IMR-90 (cell line): ENCODE results near the gene TAS2R50. TPM values are rescaled to one million over a fixed set of nuclear protein-coding genes. Genes with fewer than 3 reads are reported as not detected.

Source experiments
- ATAC-seq: fragments of 200-7000 bp; cut with Tn5 transposase; 2 replicates; pipeline ENCODE4 v1.9.1; 2020; ENCODE audit warnings: low read depth, mild to moderate bottlenecking, moderate library complexity
- BruUV-seq: library from RNA; stranded (reverse); fragments of 400-500 nt; replicated peaks from 2 replicates; lab custom pipeline; 2021; lab: Mats Ljungman, UMichigan
- CTCF ChIA-PET: fragments of 300-600 bp; formaldehyde crosslinking; extraction: SDS; loops from one replicate; lab custom pipeline; 2021; ENCODE audit warnings: antibody characterized with exemption; lab: Yijun Ruan, JAX
- POLR2A ChIA-PET: fragments of 300-600 bp; sonication (Branson Sonifier 250); formaldehyde crosslinking; loops from one replicate; lab custom pipeline; 2022; ENCODE audit warnings: antibody characterized with exemption; ENCODE audit not compliant: unreplicated experiment; lab: Charles Lee
- DNase-seq: peaks from one replicate; pipeline ENCODE4 v3.0.0; 2013
- H2AFZ ChIP-seq: replicated peaks from 2 replicates; pipeline ENCODE3; 2013; ENCODE audit warnings: low read length, mild to moderate bottlenecking; ENCODE audit not compliant: poor library complexity
- H2AK5ac ChIP-seq: 2 replicates; pipeline ENCODE4 v1.6.1; 2013; ENCODE audit warnings: low read depth, low read length, inconsistent platforms
- H2AK9ac ChIP-seq: replicated peaks from 2 replicates; pipeline ENCODE3; 2013; ENCODE audit warnings: mild to moderate bottlenecking, low read depth, low read length, moderate library complexity; ENCODE audit not compliant: poor library complexity
- H2BK120ac ChIP-seq: 2 replicates; pipeline ENCODE4 v1.6.1; 2013; ENCODE audit warnings: low read depth, low read length, inconsistent platforms
- H2BK15ac ChIP-seq: 3 replicates; pipeline ENCODE4 v1.6.1; 2013; ENCODE audit warnings: low read depth, low read length, inconsistent platforms
- H2BK20ac ChIP-seq: 2 replicates; pipeline ENCODE4 v1.6.1; 2013; ENCODE audit warnings: low read depth, mild to moderate bottlenecking, inconsistent platforms, low read length, moderate library complexity
- H2BK5ac ChIP-seq: 2 replicates; pipeline ENCODE4 v1.6.1; 2013; ENCODE audit warnings: mild to moderate bottlenecking, low read depth, low read length, inconsistent platforms; ENCODE audit not compliant: poor library complexity, severe bottlenecking
- H3K14ac ChIP-seq: replicated peaks from 2 replicates; pipeline ENCODE4 v1.6.1; 2013; ENCODE audit warnings: low read depth, low read length, inconsistent platforms
- H3K18ac ChIP-seq: 2 replicates; pipeline ENCODE4 v1.6.1; 2013; ENCODE audit warnings: low read depth, low read length, control low read depth
- H3K23ac ChIP-seq: 2 replicates; pipeline ENCODE4 v1.6.1; 2013; ENCODE audit warnings: low read depth, low read length, inconsistent platforms
- H3K27ac ChIP-seq: 2 replicates; pipeline ENCODE4 v1.5.1; 2013; ENCODE audit warnings: mild to moderate bottlenecking, control low read depth, low read length; ENCODE audit not compliant: insufficient read depth
- H3K27me3 ChIP-seq: 2 replicates; pipeline ENCODE4 v1.6.1; 2013; ENCODE audit warnings: low read length; ENCODE audit not compliant: control insufficient read depth, insufficient read depth
- H3K36me3 ChIP-seq: 2 replicates; pipeline ENCODE4 v1.6.1; 2013; ENCODE audit warnings: low read length, mixed read lengths; ENCODE audit not compliant: control insufficient read depth, insufficient read depth
- H3K4ac ChIP-seq: 2 replicates; pipeline ENCODE4 v1.6.1; 2013; ENCODE audit warnings: low read depth, low read length, inconsistent platforms
- H3K4me1 ChIP-seq: 2 replicates; pipeline ENCODE4 v1.6.1; 2013; ENCODE audit warnings: low read length, mixed read lengths; ENCODE audit not compliant: control insufficient read depth, insufficient read depth
- H3K4me2 ChIP-seq: 2 replicates; pipeline ENCODE4 v1.6.1; 2013; ENCODE audit warnings: low read depth, mild to moderate bottlenecking, control low read depth, low read length, moderate library complexity
- H3K4me3 ChIP-seq: 2 replicates; pipeline ENCODE4 v1.5.1; 2013; ENCODE audit warnings: low read depth, mild to moderate bottlenecking, control low read depth, low read length, moderate library complexity; ENCODE audit not compliant: insufficient read depth
- H3K56ac ChIP-seq: 2 replicates; pipeline ENCODE4 v1.6.1; 2013; ENCODE audit warnings: low read length, inconsistent platforms; ENCODE audit not compliant: insufficient read depth; ENCODE audit errors: extremely low read depth
- H3K79me1 ChIP-seq, 2 experiments: 2 replicates each; pipeline ENCODE4 v1.6.1; 2013; ENCODE audit warnings: low read length in 2 of 2, inconsistent platforms in 1 of 2, low read depth in 1 of 2
- H3K9ac ChIP-seq: 2 replicates; pipeline ENCODE4 v1.6.1; 2013; ENCODE audit warnings: low read depth, low read length, control low read depth
- H3K9me1 ChIP-seq: 2 replicates; pipeline ENCODE4 v1.6.1; 2013; ENCODE audit warnings: low read length, inconsistent platforms; ENCODE audit not compliant: insufficient read depth
- H3K9me3 ChIP-seq: 2 replicates; pipeline ENCODE4 v1.6.1; 2013; ENCODE audit warnings: low read length; ENCODE audit not compliant: control insufficient read depth, insufficient read depth
- H4K20me1 ChIP-seq: 2 replicates; pipeline ENCODE4 v1.6.1; 2013; ENCODE audit warnings: low read length, inconsistent platforms; ENCODE audit not compliant: insufficient read depth
- H4K5ac ChIP-seq: 2 replicates; pipeline ENCODE4 v1.6.1; 2013; ENCODE audit warnings: mild to moderate bottlenecking, low read depth, low read length, control low read depth
- H4K8ac ChIP-seq, 2 experiments: 2 replicates each; pipeline ENCODE4 v1.6.1; 2013; ENCODE audit warnings: low read depth in 2 of 2, low read length in 2 of 2, control low read depth in 1 of 2, inconsistent platforms in 1 of 2
- H4K91ac ChIP-seq: 2 replicates; pipeline ENCODE4 v1.6.1; 2013; ENCODE audit warnings: low read depth, low read length, inconsistent platforms; ENCODE audit not compliant: insufficient read depth
- CEBPB ChIP-seq: IDR thresholded peaks from 2 replicates; pipeline ENCODE4 v1.6.1; 2012; ENCODE audit warnings: low read depth, low read length, improper control_type of control experiment
- CHD1 ChIP-seq: IDR thresholded peaks from 2 replicates; pipeline ENCODE4 v1.6.1; 2012; ENCODE audit warnings: low read depth, low read length, improper control_type of control experiment
- MAFK ChIP-seq: IDR thresholded peaks from 2 replicates; pipeline ENCODE4 v1.6.1; 2012; ENCODE audit warnings: low read depth, low read length, improper control_type of control experiment
- MXI1 ChIP-seq: IDR thresholded peaks from 2 replicates; pipeline ENCODE4 v1.6.1; 2012; ENCODE audit warnings: low read depth, mild to moderate bottlenecking, low read length, moderate library complexity, borderline replicate concordance
- POLR2A ChIP-seq: IDR thresholded peaks from 2 replicates; pipeline ENCODE4 v1.6.1; 2012; ENCODE audit warnings: mild to moderate bottlenecking, low read depth, low read length
- RCOR1 ChIP-seq: IDR thresholded peaks from 2 replicates; pipeline ENCODE4 v1.6.1; 2012; ENCODE audit warnings: mild to moderate bottlenecking, low read length, improper control_type of control experiment; ENCODE audit not compliant: insufficient replicate concordance
- RFX5 ChIP-seq: IDR thresholded peaks from 2 replicates; pipeline ENCODE4 v1.8.0; 2012; ENCODE audit warnings: low read depth, mild to moderate bottlenecking, low read length, moderate library complexity
- WGBS, 2 experiments: methylation state at CpG; one replicate each; pipeline versions ENCODE4 v1.1.5 to v1.1.7; 2013; ENCODE audit warnings: missing lambda C conversion rate in 2 of 2; ENCODE audit not compliant: insufficient read length in 1 of 2; ENCODE audit errors: extremely low coverage in 2 of 2; 5-methylcytosine and 5-hydroxymethylcytosine counted together
- dilution Hi-C: fragments of 300-500 bp; cut with HindIII; formaldehyde crosslinking; loops from one replicate; pipeline ENCODE4 v1.14.3; 2018; ENCODE audit warnings: low sequenced_read_pairs; ENCODE audit not compliant: unreplicated experiment
- in situ Hi-C: fragments of 300-500 bp; cut with MboI; formaldehyde crosslinking; loops from 3 replicates; pipeline ENCODE4 v1.14.3; 2019; ENCODE audit warnings: low sequenced_read_pairs, inconsistent platforms, mixed read lengths
- intact Hi-C: fragments of 100-400 bp; cut with micrococcal nuclease; formaldehyde crosslinking; loops from 2 replicates; pipeline ENCODE4 v1.10.0; 2022
- polyA plus RNA-seq, 3 experiments: library from polyadenylated mRNA; depleted of rRNA; stranded (reverse); fragments of >200 nt; gene quantifications; 2 replicates each; pipeline ENCODE4 v1.2.3, GENCODE V29; 2012; ENCODE audit warnings: low replicate concordance in 1 of 3
- total RNA-seq: library from RNA; depleted of rRNA; stranded (reverse); fragments of >200 nt; gene quantifications from 2 replicates; pipeline ENCODE4 v1.2.3, GENCODE V29; 2012
- TF ChIP-seq, protein P1 (sequence below): fragments of 150-350 bp; IDR thresholded peaks from 2 replicates; pipeline ENCODE4 v1.6.1; 2017; ENCODE audit warnings: mild to moderate bottlenecking, antibody characterized with exemption, low read length, low read depth
- TF ChIP-seq, protein P2 (sequence below): fragments of 150-350 bp; IDR thresholded peaks from 2 replicates; pipeline ENCODE4 v1.6.1; 2016; ENCODE audit warnings: low read depth, mild to moderate bottlenecking, low read length, moderate library complexity, borderline replicate concordance

Gene TAS2R50
- total and polyA plus RNA-seq, 2 of the 4 experiments (the other 2 are of a cell fraction): 2.3 TPM; not detected in 1

DNA sequence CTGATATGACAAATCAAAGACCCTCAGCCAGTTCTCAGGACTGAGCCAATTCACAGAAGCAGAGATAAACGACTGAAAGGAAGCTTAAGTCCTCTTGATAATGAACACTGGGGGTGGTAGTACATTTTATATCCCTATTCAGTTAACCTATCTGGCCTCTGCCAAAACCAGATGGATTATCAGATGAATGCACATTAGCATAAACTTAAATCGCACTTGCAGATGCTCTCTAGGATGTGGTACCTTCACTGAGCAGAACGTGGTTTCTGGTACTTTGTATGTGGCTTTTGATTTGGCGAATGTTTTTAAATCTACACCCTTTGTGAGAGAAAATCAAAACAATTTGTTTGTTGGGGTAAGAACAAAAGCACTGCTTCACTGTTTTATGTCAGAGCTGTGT is 26.5 kb downstream of the TAS2R50 start:
- ATAC-seq (no peak), DNase-seq (no peak)
- H3K23ac ChIP-seq: no peak overlapping the region
- no CpG with 5 or more reads among the region's 4 CpGs for WGBS, 2 experiments
- no peak overlapping the region for H2BK20ac ChIP-seq
- H2AFZ ChIP-seq: no peak overlapping the region
- H3K79me1 ChIP-seq: peaks cover 4 to 6% of the 10 kb centered on the region in 2 experiments; a peak in 1 of 4 replicates
- H4K5ac ChIP-seq: no peak overlapping the region
- no peak overlapping the region for H3K4me3 ChIP-seq
- H2AK9ac ChIP-seq: no peak overlapping the region
- no peak overlapping the region for H3K14ac ChIP-seq
- dilution Hi-C loops: no loop called here
- TF ChIP-seq CEBPB (no peak), MXI1 (no peak), POLR2A (no peak), CHD1 (no peak), MAFK (no peak), RCOR1 (no peak), RFX5 (no peak)
- TF ChIP-seq, protein P1, sequence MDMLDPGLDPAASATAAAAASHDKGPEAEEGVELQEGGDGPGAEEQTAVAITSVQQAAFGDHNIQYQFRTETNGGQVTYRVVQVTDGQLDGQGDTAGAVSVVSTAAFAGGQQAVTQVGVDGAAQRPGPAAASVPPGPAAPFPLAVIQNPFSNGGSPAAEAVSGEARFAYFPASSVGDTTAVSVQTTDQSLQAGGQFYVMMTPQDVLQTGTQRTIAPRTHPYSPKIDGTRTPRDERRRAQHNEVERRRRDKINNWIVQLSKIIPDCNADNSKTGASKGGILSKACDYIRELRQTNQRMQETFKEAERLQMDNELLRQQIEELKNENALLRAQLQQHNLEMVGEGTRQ: no peak
- TF ChIP-seq, protein P2, sequence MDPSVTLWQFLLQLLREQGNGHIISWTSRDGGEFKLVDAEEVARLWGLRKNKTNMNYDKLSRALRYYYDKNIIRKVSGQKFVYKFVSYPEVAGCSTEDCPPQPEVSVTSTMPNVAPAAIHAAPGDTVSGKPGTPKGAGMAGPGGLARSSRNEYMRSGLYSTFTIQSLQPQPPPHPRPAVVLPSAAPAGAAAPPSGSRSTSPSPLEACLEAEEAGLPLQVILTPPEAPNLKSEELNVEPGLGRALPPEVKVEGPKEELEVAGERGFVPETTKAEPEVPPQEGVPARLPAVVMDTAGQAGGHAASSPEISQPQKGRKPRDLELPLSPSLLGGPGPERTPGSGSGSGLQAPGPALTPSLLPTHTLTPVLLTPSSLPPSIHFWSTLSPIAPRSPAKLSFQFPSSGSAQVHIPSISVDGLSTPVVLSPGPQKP: no peak
- no peak overlapping the region for H3K4ac ChIP-seq
- H4K20me1 ChIP-seq: no peaks in the 10 kb centered on the region
- no peaks in the 10 kb centered on the region for H3K4me1 ChIP-seq
- H3K18ac ChIP-seq: no peak overlapping the region
- ChIA-PET CTCF (no interaction called here), POLR2A (no interaction called here)
- no peak overlapping the region for H3K27ac ChIP-seq
- H4K91ac ChIP-seq: no peak overlapping the region
- H2BK5ac ChIP-seq: no peak overlapping the region
- no peak overlapping the region for H3K4me2 ChIP-seq
- no peaks in the 10 kb centered on the region for H3K9me3 ChIP-seq
- H3K9ac ChIP-seq: no peak overlapping the region
- no peak overlapping the region for H3K56ac ChIP-seq
- H2BK15ac ChIP-seq: no peak overlapping the region
- no peaks in the 10 kb centered on the region for H3K36me3 ChIP-seq
- H2AK5ac ChIP-seq: no peak overlapping the region
- no peak overlapping the region for H2BK120ac ChIP-seq
- intact Hi-C loops: no loop called here
- H3K27me3 ChIP-seq: no peaks in the 10 kb centered on the region
- in situ Hi-C loops: no loop called here
- no TSS peak for BruUV-seq
- no peaks in the 10 kb centered on the region for H3K9me1 ChIP-seq
- no peak overlapping the region for H4K8ac ChIP-seq
